ENCODE results near the gene NDRG2. TPM values are rescaled to one million over a fixed set of nuclear protein-coding genes. Genes with fewer than 3 reads are reported as not detected.

The NDRG2 gene
- total RNA-seq (100 to 1,000 TPM; 101 to 335 (median 270) TPM), polyA plus RNA-seq (100 to 1,000 TPM in 1 of 3 donors, 10 to 100 TPM in 2; 72.4 to 174 (median 74.1) TPM)
- long read RNA-seq, donor 1, partial matches to known transcripts: 0 of 19 reads
- long read RNA-seq, donor 1, other reads (novel, unspliced or antisense): 7 of 19 reads
- long read RNA-seq, donor 2, partial matches to known transcripts: 0 of 17 reads
- long read RNA-seq, donor 2, other reads (novel, unspliced or antisense): 7 of 17 reads

GRCh38 chr14:21024585-21025370 lies at the start of gene NDRG2:
TSS of gene NDRG2 (minus strand) at chr14:21025061. CDS start at chr14:21023315, 1,746 bp downstream.
- H3K9me3 ChIP-seq: no peaks in the 10 kb centered on the region
- peak; percentile 94 for DNase-seq
- H3K36me3 ChIP-seq: peaks cover 0 to 25% (median 8%) of the 10 kb centered on the region in 6 donors
- 1 to 5% (median 1%) methylated on average over 45 to 72 of the region's 72 CpGs for WGBS, 5 donors
- TF ChIP-seq CTCF (IDR thresholded peaks at IDR 0.05 in 8 of 11, conservative IDR thresholded peaks at IDR 0.05 in 3 of 11) (peak in 1 of 11 experiments; percentile 10), POLR2AphosphoS5 (IDR thresholded peaks at IDR 0.05) (peak; percentile 59 to 76 (median 75)), POLR2A (IDR thresholded peaks at IDR 0.05) (no peak)
- H3K4me1 ChIP-seq: peaks cover 8 to 69% (median 44%) of the 10 kb centered on the region in 6 donors
- H3K4me3 ChIP-seq: peak within 1 kb of the TSS; percentile 76 to 90 (median 80)
- H3K27ac ChIP-seq: peak within 1 kb of the TSS; percentile 66 to 93 (median 85)
- peaks cover 0 to 31% (median 0%) of the 10 kb centered on the region in 7 donors for H3K27me3 ChIP-seq (replicated peaks in 1 of 7)
- intact Hi-C loops (cut with DNase I; ENCODE audit: low total_unique reads): no loop called here

DNA sequence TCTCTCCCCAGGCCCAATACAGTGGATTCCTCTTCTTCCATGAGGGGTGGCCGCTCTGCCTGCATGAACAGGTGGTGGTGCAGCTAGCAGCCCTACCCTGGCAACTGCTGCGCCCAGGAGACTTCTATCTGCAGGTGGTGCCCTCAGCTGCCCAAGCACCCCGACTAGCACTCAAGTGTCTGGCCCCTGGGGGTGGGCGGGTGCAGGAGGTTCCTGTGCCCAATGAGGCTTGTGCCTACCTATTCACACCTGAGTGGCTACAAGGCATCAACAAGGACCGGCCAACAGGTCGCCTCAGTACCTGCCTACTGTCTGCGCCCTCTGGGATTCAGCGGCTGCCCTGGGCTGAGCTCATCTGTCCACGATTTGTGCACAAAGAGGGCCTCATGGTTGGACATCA lies 49.1 kb upstream of the NDRG2 start:
- no peak for DNase-seq
- H3K27ac ChIP-seq: peak overlapping the region in 3 of 8 donors; percentile 89 to 94 (median 93)
- H3K4me1 ChIP-seq: peaks cover 31 to 96% (median 68%) of the 10 kb centered on the region in 6 donors
- 80 to 89% (median 84%) methylated on average over 7 to 9 of the region's 9 CpGs for WGBS, 5 donors
- intact Hi-C loops (cut with DNase I; ENCODE audit: low total_unique reads): no loop called here
- no peak overlapping the region for H3K4me3 ChIP-seq
- no peak for TF ChIP-seq POLR2AphosphoS5 (IDR thresholded peaks at IDR 0.05)
- TF ChIP-seq CTCF (IDR thresholded peaks at IDR 0.05 in 8 of 11, conservative IDR thresholded peaks at IDR 0.05 in 3 of 11): no peak
- TF ChIP-seq POLR2A (IDR thresholded peaks at IDR 0.05): no peak
- no peaks in the 10 kb centered on the region for H3K9me3 ChIP-seq
- peaks cover 0 to 63% (median 17%) of the 10 kb centered on the region in 6 donors for H3K36me3 ChIP-seq
- H3K27me3 ChIP-seq (replicated peaks in 1 of 7): peaks cover 0 to 40% (median 14%) of the 10 kb centered on the region in 7 donors

DNA sequence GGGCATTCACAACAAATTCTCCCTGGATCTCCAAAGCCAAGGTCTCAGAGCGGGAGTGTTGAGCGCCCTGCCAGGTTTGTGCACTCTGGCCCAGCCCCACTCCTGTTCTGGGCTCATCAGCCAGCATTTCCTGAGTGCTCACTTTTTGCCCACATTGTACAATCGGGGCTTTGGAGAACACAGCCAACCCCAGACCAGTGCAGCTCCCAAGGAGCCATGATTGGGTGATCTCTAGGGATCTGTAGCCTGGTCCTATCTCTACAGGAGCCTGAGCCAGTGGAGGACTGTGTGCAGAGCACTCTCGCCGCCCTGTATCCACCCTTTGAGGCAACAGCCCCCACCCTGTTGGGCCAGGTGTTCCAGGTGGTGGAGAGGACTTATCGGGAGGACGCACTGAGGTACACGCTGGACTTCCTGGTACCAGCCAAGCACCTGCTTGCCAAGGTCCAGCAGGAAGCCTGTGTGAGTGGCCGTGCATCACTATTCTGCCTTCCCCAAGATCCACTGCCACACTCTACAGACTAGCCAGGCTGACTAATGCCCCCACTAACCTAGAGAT lies 48.0 kb upstream of the NDRG2 start:
- H3K9me3 ChIP-seq: no peaks in the 10 kb centered on the region
- WGBS, 5 donors: 46 to 76% (median 71%) methylated on average over 8 to 9 of the region's 9 CpGs
- peak overlapping the region in 6 of 8 donors; percentile 83 to 94 (median 92) for H3K27ac ChIP-seq

More for the DNA sequence above, 48.0 kb upstream of the NDRG2 start:
- DNase-seq: no peak
- TF ChIP-seq CTCF (IDR thresholded peaks at IDR 0.05 in 8 of 11, conservative IDR thresholded peaks at IDR 0.05 in 3 of 11) (no peak), POLR2AphosphoS5 (IDR thresholded peaks at IDR 0.05) (peak in 1 of 3 donors; percentile 34)
- Histone ChIP-seq H3K4me1 (peaks cover 31 to 94% (median 68%) of the 10 kb centered on the region in 6 donors), H3K36me3 (peaks cover 0 to 53% (median 15%) of the 10 kb centered on the region in 6 donors), H3K4me3 (peak overlapping the region in 2 of 8 donors; percentile 68 to 84), H3K27me3 (replicated peaks in 1 of 7) (peaks cover 0 to 49% (median 17%) of the 10 kb centered on the region in 7 donors)
- intact Hi-C loops (cut with DNase I; ENCODE audit: low total_unique reads): no loop called here

All from spleen (tissue), 13 donors.